GM21528 (cell line): ENCODE measurements around the gene SKAP2.

Experiments
- ATAC-seq: cut with Tn5 transposase; IDR thresholded peaks from one replicate; pipeline ENCODE4 v1.9.1; 2021; ENCODE audit warnings: mild to moderate bottlenecking, moderate library complexity; ENCODE audit not compliant: unreplicated experiment, low FRiP score

Gene SKAP2

DNA sequence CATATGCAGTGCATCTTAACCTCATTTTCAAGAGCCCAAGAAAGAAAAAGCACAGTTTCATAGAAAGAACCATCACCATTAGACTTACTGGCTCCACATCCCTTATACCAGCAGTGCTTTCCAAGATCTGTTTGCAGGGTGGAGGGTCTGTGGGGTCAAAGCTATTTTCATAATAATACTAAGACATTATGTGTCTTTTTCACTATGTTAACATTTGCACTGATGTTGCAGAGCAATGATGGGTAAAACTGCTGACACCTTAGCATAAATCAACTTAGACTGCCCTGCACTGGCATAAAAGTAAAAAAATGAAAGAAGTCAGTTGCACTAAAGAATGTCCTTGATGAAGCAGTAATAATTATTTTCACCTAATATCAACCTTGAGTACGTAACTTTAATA lies 166.2 kb downstream of the SKAP2 start:
- ATAC-seq = no peak

DNA sequence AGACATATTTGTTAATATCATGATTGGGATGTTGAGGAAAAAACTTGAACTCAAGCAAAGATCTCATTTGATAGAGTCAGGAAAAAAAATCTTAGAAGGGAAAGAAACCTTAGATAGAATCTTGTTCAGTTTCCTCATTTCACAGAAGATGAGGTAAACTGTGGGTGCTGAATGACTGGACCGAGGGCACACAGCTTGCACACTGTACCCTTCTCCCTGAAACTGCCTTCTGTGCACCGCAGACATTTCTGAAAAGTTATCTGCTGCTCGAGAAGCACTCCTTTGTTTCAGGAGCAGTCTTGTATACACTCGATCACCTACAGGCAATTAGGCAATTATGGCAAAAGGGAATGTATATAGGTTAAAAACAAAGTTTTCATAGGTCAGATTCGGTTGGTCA lies 167.4 kb downstream of the SKAP2 start:
- ATAC-seq = no peak

DNA sequence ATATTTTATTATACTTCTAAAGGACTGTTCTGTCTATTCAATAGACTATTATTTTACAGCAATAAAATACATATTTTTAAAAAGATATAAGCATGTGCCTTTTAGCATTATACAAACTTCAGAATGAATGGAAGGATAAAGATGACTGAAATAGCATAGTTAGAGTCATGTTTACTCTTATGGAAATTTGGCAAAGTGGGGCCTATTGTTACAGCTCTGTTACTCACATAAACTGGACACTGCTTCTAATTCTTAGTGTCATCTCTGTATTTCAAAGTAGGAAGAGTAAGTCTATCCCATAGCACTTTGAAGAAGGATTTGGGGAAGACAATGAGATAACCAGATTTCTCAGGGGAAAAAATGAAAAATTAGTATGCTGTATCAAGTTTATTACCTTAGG lies 168.2 kb downstream of the SKAP2 start:
- no peak for ATAC-seq

DNA sequence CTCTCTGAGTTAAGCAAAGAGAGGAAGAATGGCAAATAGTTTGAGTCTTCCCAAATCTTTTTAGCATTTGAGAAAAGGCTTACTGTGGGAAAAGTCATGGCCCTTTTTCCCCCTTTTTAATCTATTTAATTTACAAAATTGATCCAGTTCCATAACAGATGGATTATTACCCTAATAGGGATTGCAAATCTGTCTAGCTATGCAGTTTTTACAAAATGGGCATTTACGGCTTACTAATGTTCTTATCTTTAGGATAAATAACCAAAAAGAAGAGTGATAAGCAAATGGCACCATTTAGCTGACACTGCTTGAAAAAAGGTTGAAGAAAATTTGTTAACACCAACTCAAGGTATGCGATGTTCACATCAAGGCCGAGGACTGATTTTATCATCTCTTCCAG lies 169.7 kb downstream of the SKAP2 start:
- ATAC-seq = no peak

DNA sequence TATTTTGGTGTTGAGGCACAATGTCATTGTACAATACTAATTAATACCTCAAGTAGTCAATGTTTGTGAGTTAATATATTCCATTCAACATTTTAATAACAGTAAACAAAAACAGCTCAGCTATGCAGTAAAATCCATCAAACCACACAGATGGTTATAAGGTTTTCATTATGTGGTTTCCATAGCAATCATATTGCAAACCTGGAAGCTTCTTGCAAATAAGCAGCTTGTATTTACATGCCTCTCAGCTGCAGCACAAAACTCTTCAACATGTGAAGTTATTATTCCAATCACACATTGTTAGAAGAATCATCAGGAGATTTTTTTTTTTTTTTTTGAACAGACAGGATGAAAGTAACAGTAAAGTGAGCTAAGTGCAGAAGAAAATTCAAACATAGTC lies 170.2 kb downstream of the SKAP2 start:
- no peak for ATAC-seq

DNA sequence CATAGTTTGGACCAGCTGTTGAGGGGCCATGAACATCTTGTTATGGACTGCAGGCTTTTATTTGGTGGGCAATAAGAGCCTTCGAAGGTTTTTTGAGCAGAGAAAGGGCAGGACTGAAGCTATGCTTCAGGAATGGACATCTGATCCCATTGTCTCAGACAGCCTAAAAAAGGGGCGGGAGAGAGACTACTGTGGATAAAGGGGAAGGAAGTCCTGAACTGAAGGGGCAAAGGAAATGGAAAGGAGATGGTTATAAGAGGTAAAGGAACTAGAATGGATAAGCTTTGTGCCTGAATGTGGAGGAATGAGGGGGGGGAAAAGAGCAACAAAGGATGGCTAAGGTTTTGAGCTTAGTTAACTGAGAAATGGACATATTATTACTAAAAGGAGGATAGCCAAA lies 172.5 kb downstream of the SKAP2 start:
- ATAC-seq = no peak

DNA sequence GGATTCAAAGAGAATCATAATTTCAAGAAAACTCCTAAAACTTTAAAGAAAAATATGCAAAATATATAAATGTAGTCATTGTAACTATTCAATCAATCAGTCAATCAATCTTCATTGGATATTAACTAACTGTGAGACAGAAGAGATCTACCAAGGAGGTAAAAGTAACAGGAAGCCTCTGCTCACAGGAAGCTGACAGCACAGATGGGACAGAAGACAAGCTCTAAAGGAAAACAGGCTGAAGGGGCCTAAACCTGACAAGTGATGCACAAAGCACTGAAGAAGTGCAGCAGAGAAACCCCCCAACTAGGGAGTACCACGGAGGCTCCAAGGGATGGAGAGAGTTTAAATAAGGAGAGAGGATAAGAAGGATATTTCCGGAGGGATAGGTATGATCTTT lies 173.0 kb downstream of the SKAP2 start:
- ATAC-seq = no peak

DNA sequence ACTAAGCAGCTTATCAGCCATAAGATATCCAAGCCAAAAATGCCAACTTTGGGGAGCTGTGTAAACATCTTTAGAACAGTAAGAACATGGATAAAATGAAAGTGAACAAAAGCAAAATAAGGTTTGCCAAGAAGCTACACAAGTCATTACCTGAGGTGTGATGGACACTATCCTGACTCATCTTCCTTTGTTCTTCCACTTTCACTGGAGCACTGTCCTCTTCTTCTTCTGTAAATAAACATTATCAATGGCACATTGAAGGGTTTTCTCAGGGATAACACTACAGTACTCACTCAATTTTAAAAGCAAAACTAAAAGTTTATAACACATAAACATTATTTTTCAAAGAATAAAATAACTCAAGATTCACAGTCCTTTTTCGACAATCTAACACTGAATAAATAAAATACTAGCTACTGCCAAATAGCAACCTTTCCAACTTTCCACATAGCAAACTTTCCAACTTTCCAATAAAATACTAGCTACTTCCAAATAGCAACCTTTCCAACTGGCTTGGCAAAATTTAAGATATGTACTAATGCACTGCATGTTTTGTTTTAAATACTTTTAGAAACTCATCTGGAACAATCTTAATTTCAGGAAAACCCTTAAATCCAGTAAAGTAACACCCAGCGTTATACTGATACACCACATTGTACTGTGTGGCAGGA lies 174.1 kb downstream of the SKAP2 start:
- no peak for ATAC-seq

DNA sequence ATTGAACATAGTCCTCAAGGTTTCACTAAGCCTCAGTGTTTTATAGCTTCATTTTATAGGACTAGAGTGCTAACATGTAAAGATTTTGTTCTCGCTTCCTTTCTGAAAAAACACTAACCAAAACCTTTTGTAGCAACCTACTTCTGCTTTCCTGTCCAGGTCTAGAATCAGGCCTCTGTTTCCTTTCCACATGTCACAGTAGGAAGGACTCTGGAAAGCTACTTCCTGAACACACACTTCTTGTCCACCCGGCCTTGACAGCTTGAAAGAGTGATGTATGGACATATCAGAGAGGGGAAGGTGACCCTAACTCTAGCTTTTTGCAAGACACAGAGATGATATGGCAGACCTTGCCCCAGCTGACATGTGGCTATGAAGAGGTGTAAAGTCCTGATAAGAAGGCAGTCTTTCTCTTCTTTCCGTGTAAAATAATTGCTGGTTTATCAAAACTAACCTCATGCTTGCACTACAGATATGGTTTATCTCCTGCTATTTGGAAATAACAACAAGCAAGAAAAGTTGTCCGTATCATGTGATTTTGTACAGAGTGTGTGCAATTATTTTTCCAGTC lies 175.4 kb downstream of the SKAP2 start:
- ATAC-seq = peak; percentile 88

DNA sequence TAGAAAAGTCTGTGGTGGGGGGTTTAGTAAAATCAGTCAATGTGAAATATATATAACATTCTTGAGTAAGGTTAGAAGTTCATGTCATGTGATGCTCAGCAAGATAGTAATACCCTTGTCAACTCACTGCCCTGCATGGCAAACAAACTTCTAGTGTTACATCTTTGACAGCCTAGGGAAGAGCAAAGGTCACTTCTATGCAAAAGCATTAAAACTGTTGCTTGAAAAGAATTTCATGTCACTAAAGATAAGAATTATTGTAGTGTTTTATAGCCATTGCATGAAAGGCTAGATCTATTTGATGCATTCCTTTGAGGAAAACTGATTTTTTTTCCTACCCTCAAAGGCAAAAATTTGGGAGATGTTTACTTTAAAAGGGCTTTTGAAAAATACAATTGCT lies 176.0 kb downstream of the SKAP2 start:
- ATAC-seq = no peak

DNA sequence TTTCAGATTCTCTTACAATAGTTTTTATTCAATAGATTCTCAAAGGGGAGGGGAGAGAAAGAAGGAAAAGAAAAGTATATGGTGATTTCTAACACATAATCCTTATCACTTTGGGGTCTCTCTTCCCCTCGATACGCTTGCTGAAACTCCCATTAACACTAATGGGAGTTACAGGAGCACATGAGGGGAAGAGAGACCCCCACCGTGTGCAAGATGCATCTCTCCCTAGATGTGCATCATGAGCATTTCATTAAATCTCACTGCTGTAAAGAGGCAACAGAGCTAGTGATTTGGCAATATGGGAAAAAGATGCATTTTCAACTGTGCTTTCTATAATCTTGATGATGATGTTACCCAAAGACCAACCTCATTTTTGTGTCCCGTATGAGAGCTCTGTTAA lies 177.4 kb downstream of the SKAP2 start:
- no peak for ATAC-seq

DNA sequence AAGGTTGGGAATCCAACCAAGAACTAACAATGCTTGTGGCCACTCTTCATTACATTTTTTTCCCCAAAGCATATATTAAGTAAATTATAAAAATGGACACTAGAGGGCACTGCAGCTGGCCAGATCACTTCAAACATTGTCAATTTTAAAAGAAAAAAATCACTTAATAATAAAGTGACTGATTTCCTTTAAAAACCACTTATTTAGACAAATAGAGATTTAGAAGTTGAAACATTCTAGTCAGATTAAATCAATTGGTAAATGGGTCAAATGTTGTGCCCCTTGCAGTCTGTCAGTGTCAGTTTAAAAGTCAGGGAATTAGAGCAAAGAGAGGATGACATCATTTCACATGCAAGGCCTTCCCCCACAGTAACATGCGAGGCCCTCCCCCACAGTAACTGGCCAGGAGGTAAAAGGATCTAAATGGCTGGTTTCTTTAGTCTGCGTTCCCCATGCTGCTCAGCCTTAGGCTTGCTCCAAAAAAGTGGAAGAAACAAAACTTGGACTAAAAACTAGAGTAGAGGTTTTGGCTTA lies 177.9 kb downstream of the SKAP2 start:
- ATAC-seq = no peak

DNA sequence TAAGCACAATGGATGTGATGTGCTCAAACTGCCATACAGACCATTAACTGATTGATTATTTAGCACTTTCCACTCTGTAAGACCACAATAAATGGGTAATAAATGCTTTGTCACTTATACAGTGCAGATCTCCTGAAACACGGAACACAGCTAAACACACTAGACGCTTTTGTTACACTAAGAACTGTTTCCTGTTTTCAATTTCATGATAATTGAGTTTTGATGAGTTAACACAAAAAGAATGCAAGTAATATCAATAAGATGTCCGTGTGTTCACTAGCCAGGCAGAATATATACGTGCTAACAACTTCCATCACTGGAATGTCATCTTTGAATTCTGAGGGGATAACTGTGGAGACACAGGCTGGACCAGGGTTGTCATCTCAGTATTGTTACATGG lies 178.8 kb downstream of the SKAP2 start:
- no peak for ATAC-seq

DNA sequence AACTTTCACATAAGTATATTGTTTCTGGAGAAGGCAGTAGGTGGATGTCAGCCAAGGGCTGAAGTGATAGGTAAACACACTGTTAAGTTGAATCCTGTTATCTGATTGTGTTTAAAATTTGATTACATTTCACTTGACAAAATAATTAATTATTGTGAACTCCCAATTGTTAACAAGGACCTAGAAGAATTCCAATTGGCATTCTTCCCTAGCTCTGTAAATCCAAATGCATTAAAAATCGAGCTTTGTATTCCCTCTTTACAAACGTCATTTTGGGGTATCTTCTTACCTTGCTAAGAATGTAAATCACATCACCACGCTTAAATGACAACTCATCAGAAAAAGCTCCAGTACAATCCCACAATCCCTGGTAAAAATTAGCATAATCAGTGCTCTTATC lies 179.9 kb downstream of the SKAP2 start:
- ATAC-seq = no peak

DNA sequence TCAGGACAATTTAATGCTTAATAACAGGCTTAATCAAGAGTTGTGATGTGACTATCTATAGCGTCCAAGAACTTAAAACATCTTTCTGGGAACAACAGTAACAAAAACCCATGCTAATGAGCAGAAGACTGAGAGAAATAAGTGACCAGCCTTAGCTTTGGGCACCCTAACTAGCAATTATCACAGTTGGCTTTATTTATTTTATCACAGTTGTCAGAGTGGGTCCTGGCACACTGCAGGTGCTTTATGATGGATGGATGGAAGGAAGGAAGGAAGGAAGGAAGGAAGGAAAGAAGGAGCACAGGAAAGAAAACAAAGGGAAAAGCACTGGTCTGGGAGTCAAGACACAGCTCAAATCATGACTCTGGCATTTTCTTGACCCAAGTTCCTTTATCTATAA lies 181.1 kb downstream of the SKAP2 start:
- no peak for ATAC-seq

DNA sequence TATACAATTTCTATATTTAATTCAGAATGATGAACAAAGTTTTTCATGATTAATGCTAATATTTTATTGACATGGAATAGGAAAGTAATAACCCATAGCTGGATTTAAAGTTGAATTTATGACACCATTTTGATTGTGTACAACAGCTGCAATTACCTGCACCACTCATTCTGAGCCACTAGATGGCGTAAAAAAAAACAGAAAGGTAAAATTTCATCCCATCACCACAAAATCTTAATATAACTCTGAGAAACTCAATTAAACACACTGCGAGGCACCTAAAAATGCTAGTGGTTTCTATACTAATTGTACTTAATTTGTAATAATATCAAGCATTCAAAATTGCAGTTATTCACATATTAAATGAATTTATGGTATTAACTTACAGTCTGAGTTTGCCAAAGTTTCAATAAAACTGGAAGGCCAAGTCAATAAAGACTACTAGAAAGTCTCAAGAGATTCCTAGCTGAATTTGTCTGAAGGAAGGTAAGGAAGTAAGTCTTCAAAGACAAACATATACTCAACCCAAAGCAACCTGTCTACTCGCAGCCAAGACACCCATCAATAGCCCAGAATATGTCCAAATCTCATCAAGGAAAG lies 182.5 kb downstream of the SKAP2 start:
- ATAC-seq = no peak

DNA sequence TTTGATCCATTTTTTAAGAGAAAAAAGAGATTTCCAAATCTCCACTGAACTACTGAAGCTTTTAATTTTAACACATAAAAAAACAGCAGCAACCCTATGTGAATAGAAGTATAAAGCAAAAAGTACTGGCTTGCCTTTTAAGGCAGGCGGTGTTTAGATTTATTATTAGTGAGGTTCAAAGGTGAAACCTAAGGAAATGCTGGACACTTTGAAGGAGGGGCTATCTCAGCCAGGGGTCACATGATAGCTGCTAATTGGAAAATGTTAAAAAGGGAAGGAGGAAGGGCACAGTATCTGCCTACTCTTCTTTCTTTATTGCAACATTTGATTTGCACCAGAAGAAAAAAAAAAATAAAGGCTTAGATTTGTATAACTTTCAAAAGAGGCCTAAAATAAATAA lies 183.8 kb downstream of the SKAP2 start:
- ATAC-seq = no peak

DNA sequence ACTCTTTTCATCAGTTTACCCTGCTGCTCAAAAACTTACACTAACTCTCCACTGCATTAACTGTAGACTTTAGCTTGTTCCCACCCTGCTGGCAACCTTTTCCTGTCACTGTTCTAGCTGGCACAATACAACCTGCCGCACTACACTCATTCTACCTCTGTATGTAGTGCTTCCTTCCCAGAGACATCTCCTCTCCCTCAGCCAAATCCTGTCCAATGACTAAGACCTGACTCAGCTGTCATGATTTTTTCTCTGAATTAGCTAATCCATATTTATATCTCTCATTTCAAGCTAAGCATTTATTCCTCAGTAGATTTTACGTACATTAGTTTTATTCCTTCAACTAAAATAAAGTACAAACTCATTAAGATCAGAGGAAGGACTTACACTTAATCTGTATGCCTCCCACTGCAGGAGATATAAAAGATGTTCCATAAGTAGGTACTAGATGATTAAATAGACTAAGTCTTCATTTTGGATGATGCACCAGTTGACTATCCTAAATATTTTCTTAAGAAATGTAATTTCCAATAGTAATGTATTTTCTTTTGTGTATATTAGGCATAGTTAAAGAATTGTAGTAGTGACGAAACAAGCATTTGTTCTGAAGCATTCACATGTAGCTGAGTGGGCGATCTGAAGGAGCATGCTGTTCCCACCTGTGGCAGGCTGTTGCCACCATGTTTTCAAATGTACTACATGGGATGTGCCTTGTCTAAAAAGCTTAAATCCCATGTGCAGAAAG lies 189.1 kb downstream of the SKAP2 start:
- ATAC-seq = no peak

DNA sequence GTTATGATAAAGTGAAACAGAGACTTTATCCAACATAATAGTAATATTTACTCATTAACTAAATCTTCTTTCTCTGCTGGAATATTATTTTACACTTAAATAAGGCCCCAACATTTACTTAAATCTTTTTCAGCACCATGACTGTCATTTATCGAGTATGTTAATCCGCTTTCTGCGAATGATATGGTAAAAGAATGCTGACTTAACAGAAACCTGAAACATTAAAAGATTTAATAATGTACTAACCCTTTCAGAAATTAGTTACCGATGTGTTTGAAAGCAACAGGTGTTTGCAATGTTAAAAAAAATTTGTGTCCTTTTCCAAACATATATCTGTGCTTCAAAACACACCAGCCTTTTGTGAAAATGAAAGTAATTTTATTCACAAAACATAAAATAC lies 190.5 kb downstream of the SKAP2 start:
- ATAC-seq = no peak

DNA sequence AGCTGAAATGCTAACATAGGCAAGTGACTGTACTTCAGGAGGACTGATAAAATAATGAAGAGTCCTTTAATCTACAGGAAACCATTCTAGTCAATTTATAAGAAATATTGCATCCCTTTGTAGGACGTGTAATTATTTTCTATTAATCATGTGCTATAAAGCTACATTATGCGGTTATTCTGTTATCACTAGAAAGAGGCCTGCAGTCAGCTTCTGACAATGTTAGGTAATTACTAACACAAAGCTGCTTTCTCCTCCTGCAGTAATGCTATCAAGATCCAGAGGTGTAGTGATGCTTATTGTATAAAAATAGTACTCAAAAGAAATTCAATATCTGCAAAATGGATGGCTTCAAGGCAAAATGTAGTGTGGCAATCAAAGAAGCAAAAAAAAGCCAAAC lies 191.1 kb downstream of the SKAP2 start:
- no peak for ATAC-seq

DNA sequence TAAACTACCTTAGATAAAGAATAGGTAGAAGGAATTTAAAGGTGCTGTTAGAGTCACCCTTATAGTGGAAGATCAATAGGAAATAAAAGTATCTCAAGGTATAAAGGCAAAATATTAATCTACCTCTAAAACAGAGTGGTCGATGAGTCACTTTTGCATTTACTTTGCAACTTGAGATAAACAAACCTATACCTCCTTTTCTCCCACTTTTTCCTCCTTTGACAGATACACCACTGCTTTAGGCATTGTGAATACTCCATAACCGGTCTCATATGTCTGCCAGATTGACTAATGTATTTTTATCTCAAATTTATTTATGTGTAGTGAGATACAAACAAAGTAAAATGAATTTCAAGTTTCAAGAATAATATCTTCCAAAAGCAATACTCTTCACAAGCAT lies 193.5 kb downstream of the SKAP2 start:
- ATAC-seq = no peak
